GM18951 (cell line): ENCODE results near the gene HSPB6.

Experiments
- POLR2A ChIP-seq: IDR thresholded peaks from 4 replicates; pipeline ENCODE4 v1.6.1; 2011; ENCODE audit warnings: mild to moderate bottlenecking; ENCODE audit not compliant: insufficient read length, insufficient read depth; ENCODE audit errors: extremely low read depth
- in situ Hi-C: fragments of 300-500 bp; cut with MboI; formaldehyde crosslinking; loops from one replicate; pipeline ENCODE4 v1.12.0; 2022; ENCODE audit warnings: low sequenced_read_pairs, mixed read lengths, inconsistent platforms; ENCODE audit not compliant: unreplicated experiment

Gene HSPB6

GRCh38 chr19:35767288-35768081 is 10.7 kb upstream of the HSPB6 start:
- TF ChIP-seq POLR2A: no peak
- in situ Hi-C loops: no loop called here

- in situ Hi-C loops: no loop called here
- TF ChIP-seq POLR2A: no peak
These were observed 9.8 kb upstream of the HSPB6 start for GRCh38 chr19:35766571-35767104.

GRCh38 chr19:35764432-35765315 is 7.8 kb upstream of the HSPB6 start:
- TF ChIP-seq POLR2A: no peak
- in situ Hi-C loops: no loop called here

- no peak for TF ChIP-seq POLR2A
- in situ Hi-C loops: no loop called here
These were observed 4.0 kb upstream of the HSPB6 start for GRCh38 chr19:35760711-35761349.

DNA sequence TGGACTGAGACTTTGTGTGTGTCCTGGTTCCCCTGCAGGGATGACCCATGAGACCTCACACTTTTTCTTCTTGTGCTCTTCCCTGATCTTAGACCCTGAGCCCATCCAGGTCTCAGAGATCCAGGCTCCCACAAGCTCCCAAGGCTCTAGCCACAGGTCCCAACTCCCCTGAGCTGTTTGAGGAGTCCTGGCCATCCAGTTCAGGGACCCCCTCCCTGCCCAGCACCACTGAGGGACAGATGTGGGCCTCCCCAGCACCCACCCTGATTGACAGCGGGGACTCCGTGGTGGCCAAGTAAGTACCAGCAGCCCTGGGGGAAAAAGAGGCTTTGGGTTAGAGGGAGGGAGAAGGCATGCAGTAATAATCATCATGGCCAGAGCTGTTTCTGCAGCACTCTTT is 2.9 kb upstream of the HSPB6 start:
- in situ Hi-C loops: no loop called here
- no peak for TF ChIP-seq POLR2A

DNA sequence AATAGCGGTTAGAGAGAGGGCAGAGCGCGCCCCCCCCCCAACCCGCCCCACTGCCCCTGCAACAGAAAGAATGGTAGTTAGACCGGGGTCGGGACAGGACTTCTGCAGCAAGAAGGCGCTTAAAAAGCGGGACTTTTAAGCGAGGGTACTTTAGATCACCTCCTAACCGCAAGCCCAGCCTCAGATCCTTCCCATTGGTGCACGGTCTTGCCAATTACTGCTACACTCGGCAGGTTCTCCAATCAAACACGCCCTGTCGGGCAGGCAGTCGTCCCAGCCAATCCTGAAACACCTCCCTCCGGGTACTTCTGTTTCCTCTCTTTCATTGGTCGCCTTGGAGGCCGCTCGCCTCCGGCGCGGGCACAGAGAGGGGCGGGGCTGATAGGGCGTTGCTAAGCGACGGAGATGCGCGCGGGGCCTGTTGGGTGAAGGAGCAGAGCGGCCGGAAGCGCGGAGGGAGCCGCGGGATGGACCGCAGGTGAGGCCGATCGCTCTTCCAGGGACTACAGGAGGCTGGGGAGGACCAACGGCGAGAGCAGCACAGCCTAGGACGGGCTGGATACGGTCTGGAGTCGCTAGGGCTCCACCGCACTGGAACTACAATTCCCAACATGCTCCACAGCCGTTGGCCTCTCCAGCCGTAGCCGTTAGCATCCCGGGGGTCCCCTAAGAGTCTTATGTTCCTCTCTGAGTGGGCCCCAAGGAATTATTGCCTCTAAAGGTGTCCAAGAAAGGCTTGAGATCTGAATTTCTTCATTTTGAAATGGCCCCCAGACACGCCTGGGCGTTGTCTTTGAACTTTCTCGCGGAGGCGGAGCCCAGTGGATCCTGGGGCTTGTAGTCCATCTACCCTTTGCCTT is 1.1 kb upstream of the HSPB6 start, which contains the start of gene PROSER3:
Gene PROSER3, plus strand, starts transcription at position 428 of the 860 bp plus-strand sequence. Its CDS starts 40 bp downstream, at position 468.
- peak; percentile 67 for TF ChIP-seq POLR2A
- in situ Hi-C loops: no loop called here

DNA sequence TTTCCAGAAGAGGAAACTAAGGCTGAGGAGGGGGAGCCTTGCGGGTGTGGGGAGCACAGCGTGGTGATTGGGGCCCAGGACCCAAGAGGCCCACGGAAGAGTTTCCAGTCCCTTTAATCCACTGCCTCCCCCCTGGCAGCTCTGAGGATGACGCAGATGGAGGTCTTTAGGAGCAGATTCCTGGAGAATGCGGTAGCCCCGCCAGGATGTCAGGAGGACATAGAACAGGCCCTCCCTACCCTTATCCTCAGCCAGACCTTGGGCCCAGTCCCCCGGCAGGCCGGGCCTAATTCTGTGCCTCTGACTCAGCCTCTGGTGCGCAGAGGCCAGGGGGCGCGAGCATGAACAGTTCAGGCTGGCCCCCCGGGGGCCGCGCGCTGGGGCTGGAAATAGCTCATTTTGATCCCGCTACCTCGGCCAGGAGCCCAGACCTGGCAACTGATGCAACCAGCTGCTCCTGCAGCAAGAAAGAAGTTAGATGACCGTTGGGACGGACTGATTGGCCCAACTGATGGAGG is 461 bp upstream of the HSPB6 start:
- in situ Hi-C loops: no loop called here

GRCh38 chr19:35755550-35756376 is 1.1 kb downstream of the HSPB6 start:
- in situ Hi-C loops: no loop called here

More for the DNA sequence above, 461 bp upstream of the HSPB6 start:
- TF ChIP-seq POLR2A: no peak

GRCh38 chr19:35755131-35755549 is 1.7 kb downstream of the HSPB6 start:
- in situ Hi-C loops: no loop called here
- no peak for TF ChIP-seq POLR2A

More at GRCh38 chr19:35755550-35756376, 1.1 kb downstream of the HSPB6 start:
- TF ChIP-seq POLR2A: no peak

DNA sequence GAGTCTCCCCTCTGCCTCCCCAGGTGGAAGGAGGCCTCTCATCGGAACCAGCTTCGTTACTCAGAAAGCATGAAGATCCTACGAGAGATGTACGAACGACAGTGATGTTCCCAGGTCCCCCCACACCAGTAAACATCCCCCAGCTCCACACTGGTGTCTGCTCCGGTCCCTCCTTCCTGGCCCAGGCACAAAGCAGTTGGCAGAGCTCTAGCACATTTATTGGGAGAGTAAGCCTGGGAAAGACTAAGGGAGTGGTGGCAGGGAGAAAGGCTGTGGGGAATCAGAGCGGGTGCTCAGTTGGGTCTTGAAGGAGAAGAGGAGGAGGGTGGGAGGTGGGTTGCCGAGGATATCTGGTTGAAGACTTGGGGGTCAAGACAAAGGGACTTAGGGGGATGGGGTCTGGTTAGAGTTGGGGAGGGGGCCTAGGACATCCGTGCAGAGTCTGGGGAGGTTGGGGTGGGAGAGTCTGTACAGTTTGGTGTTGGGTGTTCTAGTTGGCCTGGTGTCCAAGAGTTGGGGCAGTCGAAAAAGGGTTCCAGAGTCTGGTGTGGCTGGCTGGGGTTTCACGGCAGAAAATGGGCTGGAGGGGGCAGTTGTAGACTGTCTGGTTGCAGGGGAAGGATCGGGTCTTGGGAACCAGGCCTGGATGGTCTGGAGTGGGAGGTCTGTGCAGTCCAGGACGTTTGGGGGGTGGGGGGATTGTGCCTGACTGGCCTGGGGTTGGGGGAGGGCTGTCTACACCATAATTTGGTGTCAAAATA is 2.3 kb downstream of the HSPB6 start:
- TF ChIP-seq POLR2A: no peak
- in situ Hi-C loops: no loop called here

DNA sequence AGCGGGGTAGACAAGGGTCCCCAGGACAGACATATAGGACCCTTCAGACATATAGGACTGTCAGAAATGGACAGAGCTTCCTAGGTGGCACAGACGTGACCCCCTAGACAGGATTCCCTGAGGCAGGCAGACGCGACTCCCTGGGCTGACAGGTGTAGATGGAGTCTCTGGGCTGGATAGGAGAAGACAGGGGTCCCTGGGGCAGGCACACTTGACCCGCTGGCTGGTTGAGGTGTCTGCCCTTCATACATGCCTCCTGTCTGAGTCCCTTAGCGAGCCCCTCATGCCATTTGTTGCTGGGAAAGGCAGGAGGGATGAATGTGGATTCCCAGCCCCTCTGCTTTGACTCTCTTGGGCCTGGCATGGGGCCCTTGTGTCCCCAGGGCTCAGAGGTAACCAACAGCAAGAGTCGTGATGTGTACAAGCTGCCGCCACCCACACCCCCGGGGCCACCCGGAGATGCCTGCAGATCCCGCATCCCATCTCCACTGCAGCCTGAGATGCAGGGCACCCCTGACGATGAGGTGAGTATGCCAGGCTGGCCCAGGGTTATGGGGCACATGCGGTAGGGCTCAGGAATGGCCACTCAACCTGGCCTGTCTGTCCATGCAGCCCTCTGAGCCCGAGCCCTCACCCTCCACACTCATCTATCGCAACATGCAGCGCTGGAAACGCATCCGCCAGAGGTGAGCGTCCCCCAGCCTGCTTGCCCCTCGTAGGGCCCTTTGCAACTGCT is 3.0 kb downstream of the HSPB6 start:
- in situ Hi-C loops: no loop called here
- TF ChIP-seq POLR2A: no peak
